Adrenal gland (tissue), 5 donors: Measurements from ENCODE around the gene HLCS.

Source experiments
- CTCF ChIP-seq, 6 experiments: fragments of 450-650 bp in 4 of 6; fragments of 200-600 bp in 2 of 6; sonication (generic) in 1 of 6; IDR thresholded peaks; 1 replicate in 5 of 6; 2 replicates in 1 of 6; pipeline versions ENCODE4 v1.5.1 to v1.8.0; 2016 to 2021; ENCODE audit warnings: antibody characterized with exemption in 6 of 6, mild to moderate bottlenecking in 2 of 6, moderate library complexity in 1 of 6
- POLR2A ChIP-seq, 2 donors: fragments of 450-650 bp; IDR thresholded peaks; one replicate each; pipeline ENCODE4 v1.6.1; 2017; ENCODE audit warnings: antibody characterized with exemption in 2 of 2, mild to moderate bottlenecking in 2 of 2, moderate library complexity in 1 of 2
- donor health status: DM: no; HTN: no; CAD: no.

GRCh38 chr21:36700971-36701755 is 265.3 kb downstream of the HLCS start:
- TF ChIP-seq CTCF (IDR thresholded peaks at IDR 0.05) (no peak), POLR2A (IDR thresholded peaks at IDR 0.05) (no peak)
